ENCODE measurements around the gene AMBRA1. TPM values are rescaled to one million over a fixed set of nuclear protein-coding genes. Genes with fewer than 3 reads are reported as not detected.

Gene AMBRA1
- total RNA-seq, 4 donors from 2014 or later: 20.0 to 28.9 (median 26.0) TPM

DNA sequence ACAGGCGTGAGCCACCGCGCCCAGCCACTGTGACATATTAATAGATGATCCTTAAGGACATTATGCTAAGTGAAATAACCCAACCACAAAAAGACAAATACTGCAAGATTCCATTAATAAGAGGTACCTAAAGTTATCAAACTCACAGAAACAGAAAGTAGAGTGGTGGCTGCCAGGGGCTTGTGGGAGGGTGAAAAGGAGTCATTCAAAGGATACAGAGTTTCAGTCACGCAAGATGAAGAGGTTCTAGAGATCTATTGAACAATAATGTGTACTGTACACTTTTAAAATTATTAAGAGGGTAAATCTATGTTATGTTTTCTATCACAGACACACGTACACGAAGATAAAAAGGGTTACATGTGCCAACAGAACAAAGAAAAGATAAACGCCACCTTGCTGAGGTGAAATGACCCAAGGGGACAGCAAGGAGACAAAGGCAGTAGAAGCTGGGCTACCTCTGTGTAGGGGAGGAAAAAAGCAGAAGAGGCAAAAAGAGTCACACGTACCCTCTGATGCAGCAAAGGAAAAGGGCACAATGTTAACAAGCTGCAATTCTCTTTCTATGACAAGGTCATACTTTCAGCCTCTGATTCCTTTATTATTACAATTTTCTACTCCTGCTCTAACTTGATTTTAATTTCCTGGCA is 65.3 kb downstream of the AMBRA1 start:
- no peak for TF ChIP-seq EP300 (IDR thresholded peaks at IDR 0.05)
- no peak for TF ChIP-seq POLR2A (IDR thresholded peaks at IDR 0.05; ENCODE audit: low read depth)
- TF ChIP-seq, protein P1, sequence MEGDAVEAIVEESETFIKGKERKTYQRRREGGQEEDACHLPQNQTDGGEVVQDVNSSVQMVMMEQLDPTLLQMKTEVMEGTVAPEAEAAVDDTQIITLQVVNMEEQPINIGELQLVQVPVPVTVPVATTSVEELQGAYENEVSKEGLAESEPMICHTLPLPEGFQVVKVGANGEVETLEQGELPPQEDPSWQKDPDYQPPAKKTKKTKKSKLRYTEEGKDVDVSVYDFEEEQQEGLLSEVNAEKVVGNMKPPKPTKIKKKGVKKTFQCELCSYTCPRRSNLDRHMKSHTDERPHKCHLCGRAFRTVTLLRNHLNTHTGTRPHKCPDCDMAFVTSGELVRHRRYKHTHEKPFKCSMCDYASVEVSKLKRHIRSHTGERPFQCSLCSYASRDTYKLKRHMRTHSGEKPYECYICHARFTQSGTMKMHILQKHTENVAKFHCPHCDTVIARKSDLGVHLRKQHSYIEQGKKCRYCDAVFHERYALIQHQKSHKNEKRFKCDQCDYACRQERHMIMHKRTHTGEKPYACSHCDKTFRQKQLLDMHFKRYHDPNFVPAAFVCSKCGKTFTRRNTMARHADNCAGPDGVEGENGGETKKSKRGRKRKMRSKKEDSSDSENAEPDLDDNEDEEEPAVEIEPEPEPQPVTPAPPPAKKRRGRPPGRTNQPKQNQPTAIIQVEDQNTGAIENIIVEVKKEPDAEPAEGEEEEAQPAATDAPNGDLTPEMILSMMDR (IDR thresholded peaks at IDR 0.05): no peak
- no peak for TF ChIP-seq POLR2AphosphoS5 (IDR thresholded peaks at IDR 0.05)
- H3K4me3 ChIP-seq: no peak overlapping the region
- peaks cover 14 to 23% (median 19%) of the 10 kb centered on the region in 4 donors for H3K4me1 ChIP-seq
- no peak overlapping the region for H3K27ac ChIP-seq (replicated peaks in 1 of 4)
- DNase-seq (ENCODE audit: extremely low spot score): no peak
- intact Hi-C loops (cut with DNase I): loop anchor here (5.0 kb wide), 1 partner anchor 136 kb away; the partner anchor contains the start of gene CHRM4
- 84% methylated on average over 8 of the region's 8 CpGs for WGBS
- H3K9me3 ChIP-seq: no peaks in the 10 kb centered on the region
- no peaks in the 10 kb centered on the region for H3K36me3 ChIP-seq
- no peaks in the 10 kb centered on the region for H3K27me3 ChIP-seq

- Histone ChIP-seq H3K27me3 (no peaks in the 10 kb centered on the region), H3K36me3 (no peaks in the 10 kb centered on the region), H3K4me3 (no peak overlapping the region), H3K27ac (replicated peaks in 1 of 4) (no peak overlapping the region), H3K9me3 (no peaks in the 10 kb centered on the region), H3K4me1 (peaks cover 14 to 24% (median 22%) of the 10 kb centered on the region in 4 donors)
- 71% methylated on average over 1 of the region's 1 CpG for WGBS
- DNase-seq (ENCODE audit: extremely low spot score): no peak
- intact Hi-C loops (cut with DNase I): loop anchor here (5.0 kb wide), 1 partner anchor 135 kb away; the partner anchor contains the start of gene CHRM4
- no peak for TF ChIP-seq POLR2AphosphoS5 (IDR thresholded peaks at IDR 0.05)
- TF ChIP-seq EP300 (IDR thresholded peaks at IDR 0.05): no peak
- TF ChIP-seq, protein P1 (IDR thresholded peaks at IDR 0.05): no peak
- no peak for TF ChIP-seq POLR2A (IDR thresholded peaks at IDR 0.05; ENCODE audit: low read depth)
Observed at GRCh38 chr11:46527591-46528130, 66.2 kb downstream of the AMBRA1 start.

GRCh38 chr11:46526216-46527215 is 67.3 kb downstream of the AMBRA1 start:
- intact Hi-C loops (cut with DNase I): loop anchor here (5.0 kb wide), 1 partner anchor 134 kb away; the partner anchor contains the start of gene CHRM4
- DNase-seq (ENCODE audit: extremely low spot score): no peak
- Histone ChIP-seq H3K4me1 (peaks cover 14 to 33% (median 25%) of the 10 kb centered on the region in 4 donors), H3K27ac (replicated peaks in 1 of 4) (no peak overlapping the region), H3K4me3 (no peak overlapping the region), H3K36me3 (no peaks in the 10 kb centered on the region), H3K27me3 (no peaks in the 10 kb centered on the region), H3K9me3 (no peaks in the 10 kb centered on the region)
- TF ChIP-seq, protein P1 (IDR thresholded peaks at IDR 0.05): no peak
- no peak for TF ChIP-seq EP300 (IDR thresholded peaks at IDR 0.05)
- 72% methylated on average over 2 of the region's 2 CpGs for WGBS

DNA sequence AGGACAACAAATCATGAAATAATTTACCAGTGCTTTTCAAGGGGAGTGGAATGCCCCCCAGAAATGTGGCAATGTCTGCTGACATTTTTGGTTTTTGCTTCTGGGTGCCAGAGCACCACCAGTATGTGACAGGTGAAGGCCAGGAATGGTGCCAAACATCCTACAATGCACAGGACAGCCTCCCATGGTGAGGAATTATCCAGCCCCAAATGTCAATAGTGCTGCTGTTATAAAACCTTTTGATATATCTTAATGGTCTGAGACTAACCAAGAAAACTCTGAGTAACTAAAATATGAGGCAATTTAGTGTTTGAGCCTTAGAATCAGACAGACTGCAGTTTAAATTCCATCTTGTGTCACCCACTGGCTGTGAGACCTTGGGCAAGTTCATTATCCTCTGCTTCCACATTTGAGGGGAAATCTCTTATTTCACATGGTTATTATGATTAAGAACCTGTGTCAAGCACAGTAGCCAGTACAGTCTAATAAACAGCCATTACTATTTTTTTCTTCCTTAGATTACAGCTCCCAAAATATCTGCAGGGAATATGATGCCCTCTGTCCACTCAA is 69.5 kb downstream of the AMBRA1 start:
- Histone ChIP-seq H3K9me3 (no peaks in the 10 kb centered on the region), H3K36me3 (no peaks in the 10 kb centered on the region), H3K27ac (replicated peaks in 1 of 4) (no peak overlapping the region), H3K4me1 (peaks cover 28 to 37% (median 31%) of the 10 kb centered on the region in 4 donors), H3K27me3 (no peaks in the 10 kb centered on the region), H3K4me3 (no peak overlapping the region)
- no peak for TF ChIP-seq POLR2A (IDR thresholded peaks at IDR 0.05; ENCODE audit: low read depth)
- TF ChIP-seq, protein P1 (IDR thresholded peaks at IDR 0.05): no peak
- TF ChIP-seq EP300 (IDR thresholded peaks at IDR 0.05): no peak
- TF ChIP-seq POLR2AphosphoS5 (IDR thresholded peaks at IDR 0.05): no peak
- intact Hi-C loops (cut with DNase I): no loop called here
- no peak for DNase-seq (ENCODE audit: extremely low spot score)
